IMR-90 (cell line): ENCODE data around the gene ETNK1. TPM values are rescaled to one million over a fixed set of nuclear protein-coding genes. Genes with fewer than 3 reads are reported as not detected.

Experiments
- ATAC-seq: fragments of 200-7000 bp; cut with Tn5 transposase; 2 replicates; pipeline ENCODE4 v1.9.1; 2020; ENCODE audit warnings: low read depth, mild to moderate bottlenecking, moderate library complexity
- BruUV-seq: library from RNA; stranded (reverse); fragments of 400-500 nt; replicated peaks from 2 replicates; lab custom pipeline; 2021; lab: Mats Ljungman, UMichigan
- CTCF ChIA-PET: fragments of 300-600 bp; formaldehyde crosslinking; extraction: SDS; loops from one replicate; lab custom pipeline; 2021; ENCODE audit warnings: antibody characterized with exemption; lab: Yijun Ruan, JAX
- POLR2A ChIA-PET: fragments of 300-600 bp; sonication (Branson Sonifier 250); formaldehyde crosslinking; loops from one replicate; lab custom pipeline; 2022; ENCODE audit warnings: antibody characterized with exemption; ENCODE audit not compliant: unreplicated experiment; lab: Charles Lee
- DNase-seq: peaks from one replicate; pipeline ENCODE4 v3.0.0; 2013
- H2AFZ ChIP-seq: replicated peaks from 2 replicates; pipeline ENCODE3; 2013; ENCODE audit warnings: low read length, mild to moderate bottlenecking; ENCODE audit not compliant: poor library complexity
- H2AK5ac ChIP-seq: 2 replicates; pipeline ENCODE4 v1.6.1; 2013; ENCODE audit warnings: low read depth, low read length, inconsistent platforms
- H2AK9ac ChIP-seq: replicated peaks from 2 replicates; pipeline ENCODE3; 2013; ENCODE audit warnings: mild to moderate bottlenecking, low read depth, low read length, moderate library complexity; ENCODE audit not compliant: poor library complexity
- H2BK120ac ChIP-seq: 2 replicates; pipeline ENCODE4 v1.6.1; 2013; ENCODE audit warnings: low read depth, low read length, inconsistent platforms
- H2BK15ac ChIP-seq: 3 replicates; pipeline ENCODE4 v1.6.1; 2013; ENCODE audit warnings: low read depth, low read length, inconsistent platforms
- H2BK20ac ChIP-seq: 2 replicates; pipeline ENCODE4 v1.6.1; 2013; ENCODE audit warnings: low read depth, mild to moderate bottlenecking, inconsistent platforms, low read length, moderate library complexity
- H2BK5ac ChIP-seq: 2 replicates; pipeline ENCODE4 v1.6.1; 2013; ENCODE audit warnings: mild to moderate bottlenecking, low read depth, low read length, inconsistent platforms; ENCODE audit not compliant: poor library complexity, severe bottlenecking
- H3K14ac ChIP-seq: replicated peaks from 2 replicates; pipeline ENCODE4 v1.6.1; 2013; ENCODE audit warnings: low read depth, low read length, inconsistent platforms
- H3K18ac ChIP-seq: 2 replicates; pipeline ENCODE4 v1.6.1; 2013; ENCODE audit warnings: low read depth, low read length, control low read depth
- H3K23ac ChIP-seq: 2 replicates; pipeline ENCODE4 v1.6.1; 2013; ENCODE audit warnings: low read depth, low read length, inconsistent platforms
- H3K27ac ChIP-seq: 2 replicates; pipeline ENCODE4 v1.5.1; 2013; ENCODE audit warnings: mild to moderate bottlenecking, control low read depth, low read length; ENCODE audit not compliant: insufficient read depth
- H3K27me3 ChIP-seq: 2 replicates; pipeline ENCODE4 v1.6.1; 2013; ENCODE audit warnings: low read length; ENCODE audit not compliant: control insufficient read depth, insufficient read depth
- H3K36me3 ChIP-seq: 2 replicates; pipeline ENCODE4 v1.6.1; 2013; ENCODE audit warnings: low read length, mixed read lengths; ENCODE audit not compliant: control insufficient read depth, insufficient read depth
- H3K4ac ChIP-seq: 2 replicates; pipeline ENCODE4 v1.6.1; 2013; ENCODE audit warnings: low read depth, low read length, inconsistent platforms
- H3K4me1 ChIP-seq: 2 replicates; pipeline ENCODE4 v1.6.1; 2013; ENCODE audit warnings: low read length, mixed read lengths; ENCODE audit not compliant: control insufficient read depth, insufficient read depth
- H3K4me2 ChIP-seq: 2 replicates; pipeline ENCODE4 v1.6.1; 2013; ENCODE audit warnings: low read depth, mild to moderate bottlenecking, control low read depth, low read length, moderate library complexity
- H3K4me3 ChIP-seq: 2 replicates; pipeline ENCODE4 v1.5.1; 2013; ENCODE audit warnings: low read depth, mild to moderate bottlenecking, control low read depth, low read length, moderate library complexity; ENCODE audit not compliant: insufficient read depth
- H3K56ac ChIP-seq: 2 replicates; pipeline ENCODE4 v1.6.1; 2013; ENCODE audit warnings: low read length, inconsistent platforms; ENCODE audit not compliant: insufficient read depth; ENCODE audit errors: extremely low read depth
- H3K79me1 ChIP-seq, 2 experiments: 2 replicates each; pipeline ENCODE4 v1.6.1; 2013; ENCODE audit warnings: low read length in 2 of 2, inconsistent platforms in 1 of 2, low read depth in 1 of 2
- H3K9ac ChIP-seq: 2 replicates; pipeline ENCODE4 v1.6.1; 2013; ENCODE audit warnings: low read depth, low read length, control low read depth
- H3K9me1 ChIP-seq: 2 replicates; pipeline ENCODE4 v1.6.1; 2013; ENCODE audit warnings: low read length, inconsistent platforms; ENCODE audit not compliant: insufficient read depth
- H3K9me3 ChIP-seq: 2 replicates; pipeline ENCODE4 v1.6.1; 2013; ENCODE audit warnings: low read length; ENCODE audit not compliant: control insufficient read depth, insufficient read depth
- H4K20me1 ChIP-seq: 2 replicates; pipeline ENCODE4 v1.6.1; 2013; ENCODE audit warnings: low read length, inconsistent platforms; ENCODE audit not compliant: insufficient read depth
- H4K5ac ChIP-seq: 2 replicates; pipeline ENCODE4 v1.6.1; 2013; ENCODE audit warnings: mild to moderate bottlenecking, low read depth, low read length, control low read depth
- H4K8ac ChIP-seq, 2 experiments: 2 replicates each; pipeline ENCODE4 v1.6.1; 2013; ENCODE audit warnings: low read depth in 2 of 2, low read length in 2 of 2, control low read depth in 1 of 2, inconsistent platforms in 1 of 2
- H4K91ac ChIP-seq: 2 replicates; pipeline ENCODE4 v1.6.1; 2013; ENCODE audit warnings: low read depth, low read length, inconsistent platforms; ENCODE audit not compliant: insufficient read depth
- BHLHE40 ChIP-seq: fragments of 150-350 bp; IDR thresholded peaks from 2 replicates; pipeline ENCODE4 v1.6.1; 2016; ENCODE audit warnings: mild to moderate bottlenecking, low read depth, low read length
- CEBPB ChIP-seq: IDR thresholded peaks from 2 replicates; pipeline ENCODE4 v1.6.1; 2012; ENCODE audit warnings: low read depth, low read length, improper control_type of control experiment
- CHD1 ChIP-seq: IDR thresholded peaks from 2 replicates; pipeline ENCODE4 v1.6.1; 2012; ENCODE audit warnings: low read depth, low read length, improper control_type of control experiment
- CTCF ChIP-seq: conservative IDR thresholded peaks from 2 replicates; pipeline ENCODE4 v1.5.1; 2012; ENCODE audit warnings: mild to moderate bottlenecking, low read depth, low read length, improper control_type of control experiment
- MAFK ChIP-seq: IDR thresholded peaks from 2 replicates; pipeline ENCODE4 v1.6.1; 2012; ENCODE audit warnings: low read depth, low read length, improper control_type of control experiment
- MXI1 ChIP-seq: IDR thresholded peaks from 2 replicates; pipeline ENCODE4 v1.6.1; 2012; ENCODE audit warnings: low read depth, mild to moderate bottlenecking, low read length, moderate library complexity, borderline replicate concordance
- POLR2A ChIP-seq: IDR thresholded peaks from 2 replicates; pipeline ENCODE4 v1.6.1; 2012; ENCODE audit warnings: mild to moderate bottlenecking, low read depth, low read length
- RAD21 ChIP-seq: IDR thresholded peaks from 2 replicates; pipeline ENCODE4 v1.6.1; 2012; ENCODE audit warnings: low read length, improper control_type of control experiment
- RCOR1 ChIP-seq: IDR thresholded peaks from 2 replicates; pipeline ENCODE4 v1.6.1; 2012; ENCODE audit warnings: mild to moderate bottlenecking, low read length, improper control_type of control experiment; ENCODE audit not compliant: insufficient replicate concordance
- RFX5 ChIP-seq: IDR thresholded peaks from 2 replicates; pipeline ENCODE4 v1.8.0; 2012; ENCODE audit warnings: low read depth, mild to moderate bottlenecking, low read length, moderate library complexity
- SMC3 ChIP-seq: fragments of 150-350 bp; IDR thresholded peaks from 2 replicates; pipeline ENCODE4 v1.6.1; 2016; ENCODE audit warnings: low read depth, mild to moderate bottlenecking, antibody characterized with exemption, low read length, moderate library complexity
- WGBS, 2 experiments: methylation state at CpG; one replicate each; pipeline versions ENCODE4 v1.1.5 to v1.1.7; 2013; ENCODE audit warnings: missing lambda C conversion rate in 2 of 2; ENCODE audit not compliant: insufficient read length in 1 of 2; ENCODE audit errors: extremely low coverage in 2 of 2; 5-methylcytosine and 5-hydroxymethylcytosine counted together
- dilution Hi-C: fragments of 300-500 bp; cut with HindIII; formaldehyde crosslinking; loops from one replicate; pipeline ENCODE4 v1.14.3; 2018; ENCODE audit warnings: low sequenced_read_pairs; ENCODE audit not compliant: unreplicated experiment
- in situ Hi-C: fragments of 300-500 bp; cut with MboI; formaldehyde crosslinking; loops from 3 replicates; pipeline ENCODE4 v1.14.3; 2019; ENCODE audit warnings: low sequenced_read_pairs, inconsistent platforms, mixed read lengths
- intact Hi-C: fragments of 100-400 bp; cut with micrococcal nuclease; formaldehyde crosslinking; loops from 2 replicates; pipeline ENCODE4 v1.10.0; 2022
- polyA plus RNA-seq, 3 experiments: library from polyadenylated mRNA; depleted of rRNA; stranded (reverse); fragments of >200 nt; gene quantifications; 2 replicates each; pipeline ENCODE4 v1.2.3, GENCODE V29; 2012; ENCODE audit warnings: low replicate concordance in 1 of 3
- total RNA-seq: library from RNA; depleted of rRNA; stranded (reverse); fragments of >200 nt; gene quantifications from 2 replicates; pipeline ENCODE4 v1.2.3, GENCODE V29; 2012
- TF ChIP-seq, protein P1 (sequence below): fragments of 150-350 bp; IDR thresholded peaks from 2 replicates; pipeline ENCODE4 v1.6.1; 2017; ENCODE audit warnings: mild to moderate bottlenecking, antibody characterized with exemption, low read length, low read depth

The ETNK1 gene
- total and polyA plus RNA-seq, 2 of the 4 experiments (the other 2 are of a cell fraction) = 12.8 to 33.3 TPM

DNA sequence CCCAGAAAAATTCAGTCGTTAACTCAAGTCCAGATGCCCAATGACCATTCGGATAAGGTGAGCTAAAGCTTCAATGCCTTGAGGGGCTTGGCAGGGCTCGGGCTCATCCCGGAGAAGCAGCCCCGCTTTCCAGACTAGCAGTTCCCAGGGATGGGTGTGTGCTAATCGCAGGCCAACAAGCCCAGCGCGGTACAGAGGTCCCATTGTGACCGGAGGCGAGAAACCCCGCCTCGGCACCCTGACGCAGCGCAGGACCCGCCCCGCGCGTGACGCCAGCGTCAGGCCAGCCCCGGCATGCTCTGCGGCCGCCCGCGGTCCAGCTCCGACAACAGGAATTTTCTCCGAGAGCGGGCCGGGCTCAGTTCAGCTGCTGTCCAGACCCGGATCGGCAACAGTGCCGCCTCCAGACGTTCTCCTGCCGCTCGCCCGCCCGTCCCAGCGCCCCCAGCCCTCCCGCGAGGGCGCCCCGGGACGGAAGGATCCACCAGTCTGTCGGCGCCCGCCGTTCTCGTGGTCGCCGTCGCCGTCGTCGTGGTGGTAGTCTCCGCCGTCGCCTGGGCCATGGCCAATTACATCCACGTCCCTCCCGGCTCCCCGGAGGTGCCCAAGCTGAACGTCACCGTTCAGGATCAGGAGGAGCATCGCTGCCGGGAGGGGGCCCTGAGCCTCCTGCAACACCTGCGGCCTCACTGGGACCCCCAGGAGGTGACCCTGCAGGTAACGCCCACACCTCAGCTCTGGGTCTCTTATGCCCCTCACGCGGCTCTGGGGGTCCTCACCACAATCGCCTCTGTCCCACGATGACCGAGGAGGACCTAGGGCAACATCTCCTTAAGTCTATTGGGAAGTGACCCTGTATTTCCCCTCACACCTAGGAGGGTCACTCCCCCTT is at the start of gene ETNK1 (continued):
- TF ChIP-seq, protein P1, sequence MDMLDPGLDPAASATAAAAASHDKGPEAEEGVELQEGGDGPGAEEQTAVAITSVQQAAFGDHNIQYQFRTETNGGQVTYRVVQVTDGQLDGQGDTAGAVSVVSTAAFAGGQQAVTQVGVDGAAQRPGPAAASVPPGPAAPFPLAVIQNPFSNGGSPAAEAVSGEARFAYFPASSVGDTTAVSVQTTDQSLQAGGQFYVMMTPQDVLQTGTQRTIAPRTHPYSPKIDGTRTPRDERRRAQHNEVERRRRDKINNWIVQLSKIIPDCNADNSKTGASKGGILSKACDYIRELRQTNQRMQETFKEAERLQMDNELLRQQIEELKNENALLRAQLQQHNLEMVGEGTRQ = peak; percentile 75
- TF ChIP-seq RCOR1 = no peak
- peak; percentile 45 for TF ChIP-seq CEBPB
- no peak for TF ChIP-seq CHD1

DNA sequence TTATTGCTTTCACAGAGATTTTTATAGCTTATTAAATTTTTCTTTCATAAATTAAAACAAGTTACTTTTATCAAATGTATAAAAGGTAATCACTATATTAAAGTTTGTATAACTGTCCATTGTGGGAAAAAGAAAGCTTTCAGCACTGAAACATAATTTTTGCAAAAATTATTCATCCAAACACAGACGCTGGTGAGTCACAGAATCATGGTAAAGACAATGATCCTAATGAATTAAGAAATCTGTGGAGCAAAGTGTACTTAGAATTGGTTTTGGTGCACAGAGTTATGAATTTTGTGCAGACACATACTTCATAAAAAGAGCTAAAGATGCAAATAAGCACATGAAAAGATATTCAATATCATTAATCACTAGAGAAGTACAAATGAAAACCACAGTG is 48.9 kb upstream of the ETNK1 start:
- no peak overlapping the region for H3K18ac ChIP-seq
- H3K4me2 ChIP-seq = no peak overlapping the region
- no peak overlapping the region for H2AK9ac ChIP-seq
- H2BK120ac ChIP-seq = no peak overlapping the region
- H3K23ac ChIP-seq = no peak overlapping the region
- no peak overlapping the region for H2BK15ac ChIP-seq
- H3K4me1 ChIP-seq = no peaks in the 10 kb centered on the region
- intact Hi-C loops = no loop called here
- no peaks in the 10 kb centered on the region for H3K9me1 ChIP-seq
- no peaks in the 10 kb centered on the region for H3K9me3 ChIP-seq
- H3K36me3 ChIP-seq = no peaks in the 10 kb centered on the region
- no peaks in the 10 kb centered on the region for H3K27me3 ChIP-seq
- H2AK5ac ChIP-seq = no peak overlapping the region
- no peak overlapping the region for H4K5ac ChIP-seq
- no peak overlapping the region for H4K91ac ChIP-seq
- dilution Hi-C loops = no loop called here
- no peak overlapping the region for H3K14ac ChIP-seq
- no peak overlapping the region for H2BK20ac ChIP-seq
- no peak overlapping the region for H2AFZ ChIP-seq
- H3K27ac ChIP-seq = no peak overlapping the region
- no peak overlapping the region for H4K8ac ChIP-seq
- no peaks in the 10 kb centered on the region for H4K20me1 ChIP-seq
- ChIA-PET CTCF (interaction anchor here (1.2 kb wide), 1 partner anchor 9 kb away, joined by 3 read pairs; no protein-coding TSS in a partner anchor), POLR2A (no interaction called here)
- no peak overlapping the region for H2BK5ac ChIP-seq
- H3K9ac ChIP-seq = no peak overlapping the region
- no peaks in the 10 kb centered on the region for H3K79me1 ChIP-seq
- ATAC-seq (no peak), DNase-seq (no peak)
- in situ Hi-C loops = no loop called here
- H3K56ac ChIP-seq = no peak overlapping the region
- WGBS, 2 experiments = no CpG with 5 or more reads among the region's 1 CpG
- no TSS peak for BruUV-seq
- H3K4me3 ChIP-seq = no peak overlapping the region
- H3K4ac ChIP-seq = no peak overlapping the region
- TF ChIP-seq SMC3 (no peak), CTCF (no peak), CHD1 (no peak), RCOR1 (no peak), RFX5 (no peak), BHLHE40 (no peak), POLR2A (no peak), RAD21 (no peak), MAFK (no peak), MXI1 (no peak)
- TF ChIP-seq, protein P1 = no peak
